NCI-H187 (cell line): ENCODE data around the gene CCDC57.
"Not testable (repeated sequence)": the region's sequence is repeated elsewhere in the genome, so short reads cannot be mapped to it uniquely, and the experiment has no call there.

ENCODE experiments used
- DNase-seq, 2 experiments: peaks; one replicate each; lab custom pipeline; 2025; lab: John Stamatoyannopoulos, UW

Gene CCDC57

DNA sequence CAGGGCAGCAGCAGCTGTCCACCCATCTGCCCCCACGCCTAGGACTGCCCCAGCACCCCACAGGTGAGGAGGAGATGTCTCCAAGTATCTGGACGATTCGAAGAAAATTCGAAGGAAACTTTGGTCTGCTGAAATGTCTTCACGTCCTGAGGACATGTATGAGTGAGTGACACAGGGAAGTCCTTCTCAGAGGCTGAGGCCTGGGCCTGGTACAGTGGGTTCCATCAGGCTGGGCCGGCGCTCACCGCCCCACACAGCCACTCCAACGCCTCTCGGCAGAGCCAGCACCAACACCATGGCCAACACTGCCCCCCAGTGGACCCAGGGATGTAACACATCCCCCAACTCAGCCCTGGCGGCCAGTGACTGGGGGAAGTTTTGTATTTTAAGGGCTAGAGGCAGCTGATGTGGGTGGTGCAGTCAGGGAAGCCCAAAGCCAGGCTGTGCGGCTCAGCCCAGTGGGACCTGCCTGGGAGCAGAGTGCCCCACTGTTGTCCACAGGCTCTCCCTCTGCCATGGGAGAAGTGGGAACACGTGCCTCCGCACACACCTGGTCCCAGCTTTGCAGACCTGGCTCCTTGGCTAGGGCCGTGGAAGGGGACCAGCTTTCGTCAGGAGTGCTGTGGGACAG lies 58.8 kb downstream of the CCDC57 start:
- peak; percentile 13 to 19 for DNase-seq

DNA sequence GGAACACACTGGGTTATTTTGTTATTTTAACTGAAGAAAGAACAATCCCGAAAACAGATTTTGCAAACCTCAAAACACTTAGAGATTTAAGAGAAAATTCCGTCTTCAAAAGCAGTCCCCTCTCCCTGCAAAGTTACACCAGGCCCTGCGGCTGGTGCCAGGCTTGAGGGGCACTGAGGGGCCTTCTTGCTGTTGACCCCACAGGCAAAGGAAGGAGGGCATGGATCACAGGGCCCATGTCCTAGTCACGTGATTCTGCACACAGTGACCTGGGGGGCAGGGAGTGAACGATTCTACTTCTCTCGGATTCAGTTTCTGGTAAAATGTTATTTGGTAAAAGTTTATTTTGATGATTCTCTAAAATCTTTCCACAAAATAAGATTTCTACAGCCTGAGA lies 59.3 kb downstream of the CCDC57 start:
- DNase-seq = no peak

DNA sequence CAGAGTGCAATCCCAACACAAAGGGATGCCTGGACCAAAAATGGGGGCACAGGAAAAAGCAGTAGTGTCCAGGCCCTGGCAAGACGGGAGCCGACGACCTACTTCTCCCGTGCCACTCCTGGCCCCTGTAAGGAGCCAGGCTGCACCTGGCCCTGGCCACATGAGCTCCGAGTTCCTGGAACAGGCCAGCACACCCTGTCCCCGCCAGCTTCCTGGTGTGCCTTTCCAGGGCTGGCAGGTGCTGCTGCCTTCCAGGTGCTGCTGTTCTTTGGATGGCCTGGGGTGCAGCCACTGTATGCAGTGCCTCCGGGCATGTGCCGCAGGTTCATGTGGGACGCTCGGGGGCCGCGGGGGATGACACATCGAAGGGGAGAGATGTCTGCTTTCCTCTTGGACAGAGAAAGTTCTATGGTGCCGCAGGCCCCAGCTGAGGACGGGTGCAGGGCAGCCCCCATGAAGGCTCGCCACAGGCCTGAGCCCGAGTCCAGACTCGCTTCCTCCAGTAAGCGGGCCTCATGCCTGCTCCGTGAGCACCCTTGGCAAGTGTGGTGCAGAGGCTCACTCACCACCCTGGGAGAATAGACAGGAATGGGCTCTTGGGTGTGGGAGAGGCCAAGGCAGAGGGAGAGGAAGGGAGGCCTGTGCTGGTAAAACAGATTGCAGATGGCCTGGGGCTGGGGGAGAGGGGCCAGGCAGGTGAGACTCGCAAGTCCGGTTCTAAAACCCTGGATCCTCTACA lies 59.9 kb downstream of the CCDC57 start:
- no peak for DNase-seq

DNA sequence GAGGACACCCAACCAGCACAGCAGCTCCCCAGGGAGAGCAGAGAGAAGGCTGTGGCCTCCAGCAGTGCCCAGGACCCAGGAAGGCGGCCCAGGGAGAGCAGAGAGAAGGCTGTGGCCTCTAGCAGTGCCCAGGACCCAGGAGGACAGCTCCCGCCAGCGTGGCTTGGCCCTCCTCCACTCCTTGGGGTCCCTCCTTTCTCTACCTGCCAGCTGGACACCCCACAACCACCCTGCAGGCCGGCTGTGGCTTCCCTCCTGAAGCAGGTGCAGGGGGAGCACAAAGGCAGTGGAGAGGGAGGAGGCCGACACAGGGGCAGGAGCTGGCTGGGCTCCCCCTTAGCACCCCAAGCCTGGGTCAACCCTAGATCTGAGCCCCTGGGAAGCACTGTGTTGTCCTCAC lies 60.5 kb downstream of the CCDC57 start:
- no peak for DNase-seq

DNA sequence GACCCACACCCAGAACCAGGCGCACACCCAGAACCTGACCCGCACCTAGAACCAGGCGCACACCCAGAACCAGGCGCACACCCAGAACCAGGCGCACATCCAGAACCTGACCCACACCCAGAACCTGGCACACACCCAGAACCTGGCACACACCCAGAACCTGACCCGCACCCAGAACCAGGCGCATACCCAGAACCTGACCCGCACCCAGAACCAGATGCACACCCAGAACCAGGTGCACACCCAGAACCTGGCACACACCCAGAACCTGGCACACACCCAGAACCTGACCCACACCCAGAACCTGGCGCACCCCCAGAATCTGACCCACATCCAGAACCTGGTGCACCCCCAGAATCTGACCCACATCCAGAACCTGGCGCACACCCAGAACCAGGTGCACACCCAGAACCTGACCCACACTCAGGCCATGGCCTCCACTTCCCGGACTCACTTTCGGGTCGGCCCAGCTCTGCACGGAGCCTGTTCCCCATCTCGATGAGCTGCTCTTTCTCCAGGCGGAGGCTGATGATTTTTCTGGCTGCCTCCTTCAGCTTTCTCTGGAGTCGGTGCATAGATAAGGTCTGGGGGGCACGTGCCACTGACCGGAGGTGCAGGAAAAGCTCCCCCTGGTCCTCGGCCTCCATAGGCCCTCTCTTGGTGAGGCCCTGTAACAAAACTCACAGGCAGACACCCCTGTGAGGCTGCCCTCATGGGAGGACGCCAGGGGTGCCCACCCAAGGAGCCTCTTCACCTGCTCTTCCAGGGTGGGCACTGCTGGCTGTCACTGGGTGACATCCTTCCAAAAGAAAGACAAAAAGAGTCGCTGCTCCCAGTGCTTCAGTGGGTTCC lies 61.3 kb downstream of the CCDC57 start:
- DNase-seq = no peak

DNA sequence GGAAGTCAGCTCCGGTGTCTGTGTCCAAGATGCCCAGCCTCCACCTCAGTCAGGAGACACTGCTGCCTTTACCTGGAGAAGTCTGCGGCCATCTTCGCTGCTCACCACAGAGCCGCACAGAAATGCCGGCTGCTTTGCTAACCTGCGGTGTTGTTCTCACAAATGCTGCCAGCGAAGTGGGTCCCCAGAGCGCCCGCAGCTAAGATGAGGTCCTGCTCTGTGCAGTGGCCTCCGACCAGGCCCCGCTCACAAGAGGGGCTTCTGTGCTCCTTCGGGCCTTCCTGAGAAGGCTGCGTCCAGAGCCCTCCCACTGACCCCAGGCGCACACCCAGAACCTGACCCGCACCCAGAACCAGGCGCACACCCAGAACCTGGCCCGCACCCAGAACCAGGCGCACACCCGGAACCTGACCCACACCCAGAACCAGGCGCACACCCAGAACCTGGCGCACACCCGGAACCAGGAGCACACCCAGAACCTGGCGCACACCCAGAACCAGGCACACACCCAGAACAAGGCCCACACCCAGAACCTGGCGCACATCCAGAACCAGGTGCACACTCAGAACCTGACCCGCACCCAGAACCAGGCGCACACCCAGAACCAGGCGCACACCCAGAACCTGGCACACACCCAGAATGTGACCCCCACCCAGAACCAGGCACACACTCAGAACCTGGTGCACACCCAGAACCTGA lies 63.1 kb downstream of the CCDC57 start:
- no peak for DNase-seq

DNA sequence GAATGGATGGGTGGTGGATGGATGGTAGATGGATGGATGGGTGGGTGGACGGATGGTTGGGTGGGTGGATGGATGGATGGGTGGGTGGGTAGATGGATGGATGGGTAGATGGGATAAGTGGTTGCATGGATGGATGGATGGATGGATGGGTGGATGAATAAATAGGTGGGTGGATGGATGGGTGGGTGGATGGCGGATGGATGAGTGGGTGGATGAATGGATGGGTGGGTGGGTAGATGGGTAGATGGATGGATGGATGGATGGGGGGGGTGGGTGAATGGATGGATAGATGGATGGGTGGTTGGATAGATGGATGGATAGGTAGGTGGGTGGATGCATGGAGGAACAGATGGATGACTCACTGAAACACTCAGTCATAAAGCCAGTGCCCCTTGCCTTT lies 63.6 kb downstream of the CCDC57 start:
- DNase-seq = no peak

DNA sequence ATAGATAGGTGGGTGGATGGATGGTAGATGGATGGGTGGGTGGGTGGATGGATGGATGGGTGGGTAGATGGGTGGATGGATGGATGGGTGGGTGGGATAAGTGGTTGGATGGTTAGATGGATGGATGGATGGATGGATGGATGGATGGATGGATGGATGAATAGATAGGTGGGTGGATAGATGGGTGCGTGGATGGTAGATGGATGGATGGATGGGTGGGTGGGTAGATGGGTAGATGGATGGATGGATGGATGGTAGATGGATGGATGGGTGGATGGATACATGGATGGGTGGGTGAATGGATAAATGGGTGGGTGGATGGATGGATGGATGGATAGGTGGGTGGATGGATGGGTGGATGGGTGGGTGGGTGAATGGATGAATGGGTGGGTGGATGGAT lies 64.6 kb downstream of the CCDC57 start:
- DNase-seq = no peak

DNA sequence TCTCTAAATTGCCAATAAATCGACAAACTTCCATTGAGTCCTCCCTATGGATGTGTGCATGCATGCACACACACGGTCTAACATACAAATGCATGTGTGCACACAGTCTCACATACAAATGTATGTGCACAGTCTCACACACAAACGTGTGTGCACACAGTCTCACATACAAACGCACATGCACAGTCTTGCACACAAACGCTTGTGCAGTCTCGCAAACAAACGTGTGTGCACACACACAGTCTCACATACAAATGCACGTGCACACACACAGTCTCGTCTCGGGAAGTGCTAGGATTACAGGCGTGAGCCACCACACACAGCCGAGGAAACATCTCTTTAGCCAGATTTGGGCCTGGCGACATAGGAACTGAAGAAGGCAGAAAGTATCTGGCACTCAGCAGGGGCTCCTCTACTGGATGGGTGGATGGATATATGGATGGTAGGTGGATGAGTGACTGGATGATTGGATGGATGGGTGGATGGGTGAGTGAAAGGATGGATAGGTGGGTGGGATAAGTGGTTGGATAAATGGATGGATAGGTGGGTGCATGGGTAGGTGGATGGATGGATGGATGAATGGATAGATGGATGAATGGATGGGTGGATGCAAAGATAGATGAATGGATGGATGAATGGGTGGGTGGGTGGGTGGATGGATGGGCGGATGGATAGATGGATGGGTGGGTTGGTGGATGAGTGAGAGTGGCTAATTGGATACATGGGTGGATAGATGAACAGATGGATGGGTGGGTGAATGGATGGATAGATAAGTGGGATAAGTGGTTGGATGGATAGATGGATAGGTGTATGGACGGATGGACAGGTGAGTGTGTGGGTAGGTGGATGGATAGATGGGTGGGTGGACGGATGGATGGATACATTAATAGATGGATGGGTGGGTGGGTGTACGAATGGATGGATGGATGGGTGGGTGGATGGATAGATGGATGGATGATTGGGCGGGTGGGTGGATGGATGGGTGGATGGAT lies 65.7 kb downstream of the CCDC57 start:
- DNase-seq = no peak

DNA sequence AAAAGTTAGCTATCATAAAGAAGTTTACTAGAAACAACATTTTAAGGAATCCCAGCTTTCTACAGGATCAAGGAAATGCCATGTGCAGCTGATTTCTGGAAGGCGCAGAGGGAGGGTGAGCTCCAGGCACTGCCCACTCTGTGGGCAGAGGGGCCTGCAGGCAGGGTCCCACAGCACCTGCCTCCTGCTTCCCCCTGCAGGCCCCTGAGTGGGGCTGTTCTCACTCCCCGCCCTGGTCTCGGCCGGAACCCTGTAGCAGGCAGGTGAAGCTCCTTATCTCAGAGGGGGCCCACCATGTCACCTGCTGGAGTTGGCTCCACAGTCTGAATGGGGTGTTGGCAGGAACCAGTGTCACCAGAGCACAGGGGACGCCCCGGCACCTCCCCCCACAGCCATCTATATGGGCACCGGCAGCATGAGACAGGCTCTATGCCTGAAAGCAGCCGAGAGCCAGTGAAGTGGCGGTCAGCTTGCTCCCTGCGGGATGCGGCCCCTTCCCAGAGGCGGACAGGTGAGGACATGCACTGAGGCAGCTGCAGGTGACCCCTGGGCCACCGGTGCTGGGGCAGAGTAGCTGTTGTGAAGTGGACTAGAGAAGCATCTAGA lies 67.0 kb downstream of the CCDC57 start:
- DNase-seq = no peak

DNA sequence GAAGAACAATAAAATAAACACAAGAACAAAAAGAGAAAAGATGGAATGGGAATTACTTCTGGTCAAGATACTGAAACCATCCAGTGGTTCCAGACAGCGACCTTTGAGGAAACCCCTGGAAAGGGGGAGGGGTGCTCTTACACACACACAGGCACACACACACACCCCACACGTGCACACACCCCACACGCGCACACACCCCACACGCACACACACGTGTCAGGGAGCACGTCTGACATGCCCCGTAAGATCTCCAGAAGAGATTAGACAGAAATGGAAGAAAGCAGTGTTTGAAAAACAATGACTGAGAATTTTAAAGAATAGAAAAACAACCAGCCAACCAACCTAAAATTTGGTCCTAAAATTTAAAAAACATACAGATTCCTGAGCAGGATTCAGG lies 69.3 kb downstream of the CCDC57 start:
- no peak for DNase-seq

DNA sequence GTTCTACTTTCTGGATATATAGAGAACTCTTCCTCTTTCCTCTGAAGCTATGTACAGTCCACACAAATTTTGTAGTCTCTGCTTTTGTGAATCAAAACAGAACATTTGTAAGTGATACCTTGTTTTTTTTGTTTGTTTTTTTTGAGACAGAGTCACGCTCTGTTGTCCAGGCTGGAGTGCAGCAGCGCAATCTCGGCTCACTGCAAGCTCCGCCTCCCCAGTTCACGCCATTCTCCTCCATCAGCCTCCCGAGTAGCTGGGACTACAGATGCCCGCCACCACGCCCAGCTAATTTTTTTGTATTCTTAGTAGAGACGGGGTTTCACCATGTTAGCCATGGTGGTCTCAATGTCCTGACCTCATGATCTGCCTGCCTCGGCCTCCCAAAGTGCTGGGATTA lies 72.7 kb downstream of the CCDC57 start:
- not testable (repeated sequence) for DNase-seq

DNA sequence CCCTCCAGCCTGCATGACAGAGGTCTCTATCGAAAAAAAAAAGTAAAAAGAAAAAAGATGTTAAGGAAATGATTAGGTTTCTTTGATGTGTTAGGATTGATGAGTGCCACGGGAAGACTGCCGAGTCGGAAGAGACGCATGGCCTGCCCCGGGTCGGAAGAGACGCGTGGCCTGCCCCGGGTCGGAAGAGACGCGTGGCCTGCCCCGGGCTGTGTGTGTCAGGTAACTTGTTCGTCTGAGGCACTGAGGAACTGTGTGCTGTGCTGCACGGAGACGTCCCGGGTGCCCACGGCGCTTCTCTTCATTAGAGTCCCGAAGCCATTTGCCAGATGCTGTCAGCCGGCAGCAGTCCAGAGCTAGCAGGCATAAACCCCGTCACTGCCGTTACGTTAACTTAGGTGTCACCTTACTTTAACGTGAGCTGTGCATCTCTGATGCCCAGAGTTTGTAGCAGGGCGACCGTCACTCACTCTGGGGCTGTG lies 74.1 kb downstream of the CCDC57 start:
- no peak for DNase-seq

DNA sequence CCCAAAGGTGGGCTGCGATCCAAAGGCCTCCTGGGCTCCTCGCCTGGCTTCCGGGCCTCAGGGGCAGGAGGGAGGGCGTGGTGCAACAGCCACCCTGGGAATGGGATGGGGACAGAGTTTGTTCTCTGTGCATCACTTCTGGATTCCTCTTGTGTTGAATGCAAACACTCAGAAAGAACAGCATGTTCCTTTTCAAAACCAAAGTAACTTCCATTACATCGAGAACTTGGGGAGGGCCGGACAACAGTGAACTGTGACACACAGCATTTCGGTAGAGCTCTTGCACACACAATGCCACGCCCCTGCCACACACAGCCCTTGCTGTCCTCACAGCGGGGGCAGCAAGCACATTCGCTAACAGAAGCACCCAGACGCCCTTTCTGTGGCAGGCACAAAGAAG lies 78.5 kb downstream of the CCDC57 start:
- no peak for DNase-seq

DNA sequence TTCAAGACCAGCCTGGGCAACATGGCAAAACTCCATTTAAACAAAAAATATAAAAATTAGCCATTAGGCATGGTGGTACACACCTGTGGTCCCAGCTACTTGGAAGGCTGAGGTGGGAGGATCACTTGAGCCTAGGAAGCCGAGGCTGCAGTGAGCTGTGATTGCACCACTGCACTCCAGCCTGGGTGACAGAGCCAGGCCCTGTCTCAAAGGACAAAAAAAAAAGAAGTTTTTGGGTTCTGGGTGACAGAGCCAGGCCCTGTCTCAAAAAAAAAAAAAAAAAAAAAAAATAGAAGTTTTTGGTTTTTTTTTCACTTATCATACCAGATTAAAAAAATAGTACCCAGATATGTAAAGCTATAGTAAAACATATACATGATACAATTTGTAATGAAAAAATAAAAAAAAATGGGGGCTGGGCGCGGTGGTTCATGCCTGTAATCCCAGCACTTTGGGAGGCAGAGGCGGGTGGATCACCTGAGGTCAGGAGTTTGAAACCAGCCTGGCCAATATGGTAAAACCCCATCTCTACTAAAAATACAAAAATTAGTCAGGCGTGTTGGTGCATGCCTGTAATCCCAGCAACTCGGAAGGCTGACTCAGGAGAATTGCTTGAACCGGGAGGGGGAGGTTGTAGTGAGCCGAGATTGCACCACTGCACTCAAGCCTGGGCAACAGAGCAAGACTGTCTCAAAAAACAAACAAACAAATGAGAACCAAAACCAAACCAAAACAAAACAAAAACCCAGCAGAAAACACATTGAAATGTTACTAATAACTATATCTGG lies 79.3 kb downstream of the CCDC57 start:
- DNase-seq = not testable (repeated sequence)

DNA sequence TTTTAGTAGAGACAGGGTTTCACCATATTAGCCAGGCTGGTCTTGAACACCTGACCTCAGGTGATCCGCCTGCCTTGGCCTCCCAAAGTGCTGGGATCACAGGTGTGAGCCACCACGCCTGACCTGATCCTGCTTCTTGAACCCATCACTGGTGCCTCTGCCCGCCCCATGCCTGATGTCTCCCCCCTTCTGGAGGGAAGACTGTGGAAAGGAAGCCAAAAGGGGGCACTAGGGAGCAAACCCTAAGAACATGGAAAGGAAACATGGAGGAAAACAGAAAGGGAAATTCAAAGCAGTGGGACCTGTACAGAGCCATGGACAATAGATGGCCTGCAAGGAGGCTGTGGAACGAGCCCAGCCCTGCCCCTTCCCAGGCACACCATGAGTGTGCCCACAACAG lies 83.5 kb downstream of the CCDC57 start:
- DNase-seq = no peak

DNA sequence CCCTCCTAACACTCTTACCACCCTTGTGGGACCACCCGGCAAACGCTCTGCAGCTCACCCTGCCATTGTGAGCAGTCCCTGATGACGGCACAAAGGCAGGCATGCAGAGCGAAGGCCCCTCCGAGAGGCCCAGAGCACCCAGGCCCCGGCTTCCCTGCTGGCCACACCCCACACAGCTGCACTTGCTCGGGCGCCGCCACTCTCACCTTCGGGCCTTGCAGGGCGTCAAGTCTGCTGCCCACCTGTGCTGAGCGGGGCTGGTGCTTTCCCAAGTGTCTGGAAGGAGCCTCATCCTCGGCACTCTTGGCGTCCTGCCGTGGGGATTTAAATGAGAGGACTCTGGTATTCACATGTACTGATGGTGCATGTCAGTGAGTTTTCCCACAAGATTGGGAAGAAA lies 84.4 kb downstream of the CCDC57 start:
- no peak for DNase-seq

DNA sequence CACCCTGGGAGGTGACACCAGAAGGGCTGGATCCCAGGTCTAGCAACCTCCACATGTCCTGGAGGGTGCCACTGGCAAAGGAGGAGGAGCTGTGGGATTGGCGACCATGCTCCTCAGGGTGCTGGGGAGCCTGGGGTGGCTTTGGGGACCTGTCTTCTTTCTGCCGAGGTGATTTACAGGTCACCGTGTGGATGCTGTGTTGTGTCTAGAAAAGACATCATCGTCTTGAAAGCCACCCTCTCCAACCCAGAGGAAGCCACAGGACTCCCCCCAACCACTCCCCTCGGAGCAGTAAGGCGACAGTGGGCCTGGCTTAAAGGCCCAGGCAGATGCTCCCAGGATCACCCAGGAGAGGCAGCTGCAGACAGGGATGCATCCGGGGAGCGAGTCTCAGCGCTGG lies 84.9 kb downstream of the CCDC57 start:
- no peak for DNase-seq

DNA sequence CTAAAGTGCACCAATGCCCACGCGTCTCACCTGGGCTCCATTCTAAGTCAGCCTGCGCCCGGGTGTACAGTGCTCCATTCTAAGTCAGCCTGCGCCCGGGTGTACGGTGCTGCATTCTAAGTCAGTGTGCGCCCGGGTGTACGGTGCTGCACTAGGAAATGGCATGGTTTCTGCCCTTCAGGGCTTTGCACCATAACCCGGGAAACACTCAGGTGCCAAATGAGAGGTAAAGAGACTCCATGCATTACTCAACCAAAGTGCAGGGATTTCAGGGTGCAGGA lies 85.4 kb downstream of the CCDC57 start:
- no peak for DNase-seq
